ENCODE results near the gene UBE2F.

Gene UBE2F

GRCh38 chr2:238025741-238026360 lies 59.0 kb downstream of the UBE2F start:
- POLR2A ChIA-PET, result no interaction called here
- no peak for TF ChIP-seq ELF4 (IDR thresholded peaks at IDR 0.05)
- CTCF ChIA-PET, result no interaction called here

GRCh38 chr2:238027058-238027457 lies 60.2 kb downstream of the UBE2F start:
- ChIA-PET CTCF (no interaction called here), POLR2A (no interaction called here)
- TF ChIP-seq FOXK2 (IDR thresholded peaks at IDR 0.05) (no peak), ARNT (IDR thresholded peaks at IDR 0.05) (no peak), FOXA1 (IDR thresholded peaks at IDR 0.05) (no peak)
- no peak for DNase-seq (ENCODE audit: extremely low spot score)

More at GRCh38 chr2:238025741-238026360, 59.0 kb downstream of the UBE2F start:
- no peak for DNase-seq (ENCODE audit: extremely low spot score)

GRCh38 chr2:238027591-238028415 lies 61.0 kb downstream of the UBE2F start:
- POLR2A ChIA-PET, result interaction anchor here (1.5 kb wide), 1 partner anchor 33 kb away, joined by 5 read pairs; the partner anchor contains the start of gene SCLY

GRCh38 chr2:238029853-238030252 lies 63.0 kb downstream of the UBE2F start:
- TF ChIP-seq NFRKB (IDR thresholded peaks at IDR 0.05) (no peak), PKNOX1 (IDR thresholded peaks at IDR 0.05) (no peak), SUZ12 (IDR thresholded peaks at IDR 0.05) (no peak), SP1 (IDR thresholded peaks at IDR 0.05) (no peak), FOXK2 (IDR thresholded peaks at IDR 0.05) (no peak), BHLHE40 (IDR thresholded peaks at IDR 0.05; ENCODE audit: borderline replicate concordance) (no peak), ARNT (IDR thresholded peaks at IDR 0.05) (no peak), FOXA1 (IDR thresholded peaks at IDR 0.05) (no peak), L3MBTL2 (conservative IDR thresholded peaks at IDR 0.05) (no peak), CTBP1 (IDR thresholded peaks at IDR 0.05; ENCODE audit: borderline replicate concordance) (no peak)
- POLR2A ChIA-PET, result no interaction called here
- no peak for DNase-seq (ENCODE audit: extremely low spot score)
- CTCF ChIA-PET, result no interaction called here

More at GRCh38 chr2:238027591-238028415, 61.0 kb downstream of the UBE2F start:
- no peak for TF ChIP-seq FOXM1 (IDR thresholded peaks at IDR 0.05; ENCODE audit: borderline replicate concordance)
- no peak for TF ChIP-seq HDGF (IDR thresholded peaks at IDR 0.05; ENCODE audit: borderline replicate concordance)
- no peak for TF ChIP-seq ELF4 (IDR thresholded peaks at IDR 0.05)
- TF ChIP-seq FOXK2 (IDR thresholded peaks at IDR 0.05), result no peak
- TF ChIP-seq BHLHE40 (IDR thresholded peaks at IDR 0.05; ENCODE audit: borderline replicate concordance), result no peak
- no peak for TF ChIP-seq NFRKB (IDR thresholded peaks at IDR 0.05)
- no peak for TF ChIP-seq FOXA1 (IDR thresholded peaks at IDR 0.05)
- TF ChIP-seq CTBP1 (IDR thresholded peaks at IDR 0.05; ENCODE audit: borderline replicate concordance), result no peak
- no peak for TF ChIP-seq LEF1 (IDR thresholded peaks at IDR 0.05; ENCODE audit: borderline replicate concordance)
- TF ChIP-seq ARNT (IDR thresholded peaks at IDR 0.05), result no peak
- no peak for TF ChIP-seq SP1 (IDR thresholded peaks at IDR 0.05)
- TF ChIP-seq L3MBTL2 (conservative IDR thresholded peaks at IDR 0.05), result no peak
- DNase-seq (ENCODE audit: extremely low spot score), result no peak
- CTCF ChIA-PET, result no interaction called here

- no peak for DNase-seq (ENCODE audit: extremely low spot score)
- ChIA-PET CTCF (no interaction called here), POLR2A (no interaction called here)
- no peak for TF ChIP-seq ARNT (IDR thresholded peaks at IDR 0.05)
- TF ChIP-seq PKNOX1 (IDR thresholded peaks at IDR 0.05), result no peak
- TF ChIP-seq FOXA1 (IDR thresholded peaks at IDR 0.05), result no peak
- no peak for TF ChIP-seq BHLHE40 (IDR thresholded peaks at IDR 0.05; ENCODE audit: borderline replicate concordance)
- no peak for TF ChIP-seq HDGF (IDR thresholded peaks at IDR 0.05; ENCODE audit: borderline replicate concordance)
- no peak for TF ChIP-seq SUZ12 (IDR thresholded peaks at IDR 0.05)
- no peak for TF ChIP-seq LEF1 (IDR thresholded peaks at IDR 0.05; ENCODE audit: borderline replicate concordance)
- TF ChIP-seq FOXM1 (IDR thresholded peaks at IDR 0.05; ENCODE audit: borderline replicate concordance), result no peak
- TF ChIP-seq TARDBP (IDR thresholded peaks at IDR 0.05), result no peak
- no peak for TF ChIP-seq NFRKB (IDR thresholded peaks at IDR 0.05)
- no peak for TF ChIP-seq SP1 (IDR thresholded peaks at IDR 0.05)
- TF ChIP-seq ELF4 (IDR thresholded peaks at IDR 0.05), result no peak
- no peak for TF ChIP-seq ZNF384 (IDR thresholded peaks at IDR 0.05)
- no peak for TF ChIP-seq L3MBTL2 (conservative IDR thresholded peaks at IDR 0.05)
- TF ChIP-seq FOXK2 (IDR thresholded peaks at IDR 0.05), result no peak
- TF ChIP-seq CTBP1 (IDR thresholded peaks at IDR 0.05; ENCODE audit: borderline replicate concordance), result no peak
Observed at GRCh38 chr2:238030422-238031155, 63.8 kb downstream of the UBE2F start.

- CTCF ChIA-PET, result no interaction called here
Observed at GRCh38 chr2:238031751-238032150, 64.9 kb downstream of the UBE2F start.

More at GRCh38 chr2:238031751-238032150, 64.9 kb downstream of the UBE2F start:
- TF ChIP-seq CTBP1 (IDR thresholded peaks at IDR 0.05; ENCODE audit: borderline replicate concordance), result no peak
- no peak for TF ChIP-seq LEF1 (IDR thresholded peaks at IDR 0.05; ENCODE audit: borderline replicate concordance)
- POLR2A ChIA-PET, result no interaction called here
- DNase-seq (ENCODE audit: extremely low spot score), result no peak
